IMR-90 (cell line): ENCODE results near the gene KHDRBS1. TPM values are rescaled to one million over a fixed set of nuclear protein-coding genes. Genes with fewer than 3 reads are reported as not detected.

Experiments
- ATAC-seq: fragments of 200-7000 bp; cut with Tn5 transposase; 2 replicates; pipeline ENCODE4 v1.9.1; 2020; ENCODE audit warnings: low read depth, mild to moderate bottlenecking, moderate library complexity
- BruUV-seq: library from RNA; stranded (reverse); fragments of 400-500 nt; replicated peaks from 2 replicates; lab custom pipeline; 2021; lab: Mats Ljungman, UMichigan
- CTCF ChIA-PET: fragments of 300-600 bp; formaldehyde crosslinking; extraction: SDS; loops from one replicate; lab custom pipeline; 2021; ENCODE audit warnings: antibody characterized with exemption; lab: Yijun Ruan, JAX
- POLR2A ChIA-PET: fragments of 300-600 bp; sonication (Branson Sonifier 250); formaldehyde crosslinking; loops from one replicate; lab custom pipeline; 2022; ENCODE audit warnings: antibody characterized with exemption; ENCODE audit not compliant: unreplicated experiment; lab: Charles Lee
- DNase-seq: peaks from one replicate; pipeline ENCODE4 v3.0.0; 2013
- H2AFZ ChIP-seq: replicated peaks from 2 replicates; pipeline ENCODE3; 2013; ENCODE audit warnings: low read length, mild to moderate bottlenecking; ENCODE audit not compliant: poor library complexity
- H2AK5ac ChIP-seq: 2 replicates; pipeline ENCODE4 v1.6.1; 2013; ENCODE audit warnings: low read depth, low read length, inconsistent platforms
- H2AK9ac ChIP-seq: replicated peaks from 2 replicates; pipeline ENCODE3; 2013; ENCODE audit warnings: mild to moderate bottlenecking, low read depth, low read length, moderate library complexity; ENCODE audit not compliant: poor library complexity
- H2BK120ac ChIP-seq: 2 replicates; pipeline ENCODE4 v1.6.1; 2013; ENCODE audit warnings: low read depth, low read length, inconsistent platforms
- H2BK15ac ChIP-seq: 3 replicates; pipeline ENCODE4 v1.6.1; 2013; ENCODE audit warnings: low read depth, low read length, inconsistent platforms
- H2BK20ac ChIP-seq: 2 replicates; pipeline ENCODE4 v1.6.1; 2013; ENCODE audit warnings: low read depth, mild to moderate bottlenecking, inconsistent platforms, low read length, moderate library complexity
- H2BK5ac ChIP-seq: 2 replicates; pipeline ENCODE4 v1.6.1; 2013; ENCODE audit warnings: mild to moderate bottlenecking, low read depth, low read length, inconsistent platforms; ENCODE audit not compliant: poor library complexity, severe bottlenecking
- H3K14ac ChIP-seq: replicated peaks from 2 replicates; pipeline ENCODE4 v1.6.1; 2013; ENCODE audit warnings: low read depth, low read length, inconsistent platforms
- H3K18ac ChIP-seq: 2 replicates; pipeline ENCODE4 v1.6.1; 2013; ENCODE audit warnings: low read depth, low read length, control low read depth
- H3K23ac ChIP-seq: 2 replicates; pipeline ENCODE4 v1.6.1; 2013; ENCODE audit warnings: low read depth, low read length, inconsistent platforms
- H3K27ac ChIP-seq: 2 replicates; pipeline ENCODE4 v1.5.1; 2013; ENCODE audit warnings: mild to moderate bottlenecking, control low read depth, low read length; ENCODE audit not compliant: insufficient read depth
- H3K27me3 ChIP-seq: 2 replicates; pipeline ENCODE4 v1.6.1; 2013; ENCODE audit warnings: low read length; ENCODE audit not compliant: control insufficient read depth, insufficient read depth
- H3K36me3 ChIP-seq: 2 replicates; pipeline ENCODE4 v1.6.1; 2013; ENCODE audit warnings: low read length, mixed read lengths; ENCODE audit not compliant: control insufficient read depth, insufficient read depth
- H3K4ac ChIP-seq: 2 replicates; pipeline ENCODE4 v1.6.1; 2013; ENCODE audit warnings: low read depth, low read length, inconsistent platforms
- H3K4me1 ChIP-seq: 2 replicates; pipeline ENCODE4 v1.6.1; 2013; ENCODE audit warnings: low read length, mixed read lengths; ENCODE audit not compliant: control insufficient read depth, insufficient read depth
- H3K4me2 ChIP-seq: 2 replicates; pipeline ENCODE4 v1.6.1; 2013; ENCODE audit warnings: low read depth, mild to moderate bottlenecking, control low read depth, low read length, moderate library complexity
- H3K4me3 ChIP-seq: 2 replicates; pipeline ENCODE4 v1.5.1; 2013; ENCODE audit warnings: low read depth, mild to moderate bottlenecking, control low read depth, low read length, moderate library complexity; ENCODE audit not compliant: insufficient read depth
- H3K56ac ChIP-seq: 2 replicates; pipeline ENCODE4 v1.6.1; 2013; ENCODE audit warnings: low read length, inconsistent platforms; ENCODE audit not compliant: insufficient read depth; ENCODE audit errors: extremely low read depth
- H3K79me1 ChIP-seq, 2 experiments: 2 replicates each; pipeline ENCODE4 v1.6.1; 2013; ENCODE audit warnings: low read length in 2 of 2, inconsistent platforms in 1 of 2, low read depth in 1 of 2
- H3K9ac ChIP-seq: 2 replicates; pipeline ENCODE4 v1.6.1; 2013; ENCODE audit warnings: low read depth, low read length, control low read depth
- H3K9me1 ChIP-seq: 2 replicates; pipeline ENCODE4 v1.6.1; 2013; ENCODE audit warnings: low read length, inconsistent platforms; ENCODE audit not compliant: insufficient read depth
- H3K9me3 ChIP-seq: 2 replicates; pipeline ENCODE4 v1.6.1; 2013; ENCODE audit warnings: low read length; ENCODE audit not compliant: control insufficient read depth, insufficient read depth
- H4K20me1 ChIP-seq: 2 replicates; pipeline ENCODE4 v1.6.1; 2013; ENCODE audit warnings: low read length, inconsistent platforms; ENCODE audit not compliant: insufficient read depth
- H4K5ac ChIP-seq: 2 replicates; pipeline ENCODE4 v1.6.1; 2013; ENCODE audit warnings: mild to moderate bottlenecking, low read depth, low read length, control low read depth
- H4K8ac ChIP-seq, 2 experiments: 2 replicates each; pipeline ENCODE4 v1.6.1; 2013; ENCODE audit warnings: low read depth in 2 of 2, low read length in 2 of 2, control low read depth in 1 of 2, inconsistent platforms in 1 of 2
- H4K91ac ChIP-seq: 2 replicates; pipeline ENCODE4 v1.6.1; 2013; ENCODE audit warnings: low read depth, low read length, inconsistent platforms; ENCODE audit not compliant: insufficient read depth
- BHLHE40 ChIP-seq: fragments of 150-350 bp; IDR thresholded peaks from 2 replicates; pipeline ENCODE4 v1.6.1; 2016; ENCODE audit warnings: mild to moderate bottlenecking, low read depth, low read length
- CEBPB ChIP-seq: IDR thresholded peaks from 2 replicates; pipeline ENCODE4 v1.6.1; 2012; ENCODE audit warnings: low read depth, low read length, improper control_type of control experiment
- CHD1 ChIP-seq: IDR thresholded peaks from 2 replicates; pipeline ENCODE4 v1.6.1; 2012; ENCODE audit warnings: low read depth, low read length, improper control_type of control experiment
- FOS ChIP-seq: fragments of 150-350 bp; IDR thresholded peaks from 2 replicates; pipeline ENCODE4 v1.6.1; 2016; ENCODE audit warnings: low read depth, low read length
- MAFK ChIP-seq: IDR thresholded peaks from 2 replicates; pipeline ENCODE4 v1.6.1; 2012; ENCODE audit warnings: low read depth, low read length, improper control_type of control experiment
- MAZ ChIP-seq: IDR thresholded peaks from 2 replicates; pipeline ENCODE4 v1.6.1; 2012; ENCODE audit warnings: low read depth, mild to moderate bottlenecking, low read length, improper control_type of control experiment, moderate library complexity, borderline replicate concordance
- NFE2L2 ChIP-seq: fragments of 150-350 bp; IDR thresholded peaks from 2 replicates; pipeline ENCODE4 v1.6.1; 2016; ENCODE audit warnings: low read depth, mild to moderate bottlenecking, low read length
- POLR2A ChIP-seq: IDR thresholded peaks from 2 replicates; pipeline ENCODE4 v1.6.1; 2012; ENCODE audit warnings: mild to moderate bottlenecking, low read depth, low read length
- RAD21 ChIP-seq: IDR thresholded peaks from 2 replicates; pipeline ENCODE4 v1.6.1; 2012; ENCODE audit warnings: low read length, improper control_type of control experiment
- RCOR1 ChIP-seq: IDR thresholded peaks from 2 replicates; pipeline ENCODE4 v1.6.1; 2012; ENCODE audit warnings: mild to moderate bottlenecking, low read length, improper control_type of control experiment; ENCODE audit not compliant: insufficient replicate concordance
- RFX5 ChIP-seq: IDR thresholded peaks from 2 replicates; pipeline ENCODE4 v1.8.0; 2012; ENCODE audit warnings: low read depth, mild to moderate bottlenecking, low read length, moderate library complexity
- SMC3 ChIP-seq: fragments of 150-350 bp; IDR thresholded peaks from 2 replicates; pipeline ENCODE4 v1.6.1; 2016; ENCODE audit warnings: low read depth, mild to moderate bottlenecking, antibody characterized with exemption, low read length, moderate library complexity
- WGBS, 2 experiments: methylation state at CpG; one replicate each; pipeline versions ENCODE4 v1.1.5 to v1.1.7; 2013; ENCODE audit warnings: missing lambda C conversion rate in 2 of 2; ENCODE audit not compliant: insufficient read length in 1 of 2; ENCODE audit errors: extremely low coverage in 2 of 2; 5-methylcytosine and 5-hydroxymethylcytosine counted together
- dilution Hi-C: fragments of 300-500 bp; cut with HindIII; formaldehyde crosslinking; loops from one replicate; pipeline ENCODE4 v1.14.3; 2018; ENCODE audit warnings: low sequenced_read_pairs; ENCODE audit not compliant: unreplicated experiment
- in situ Hi-C: fragments of 300-500 bp; cut with MboI; formaldehyde crosslinking; loops from 3 replicates; pipeline ENCODE4 v1.14.3; 2019; ENCODE audit warnings: low sequenced_read_pairs, inconsistent platforms, mixed read lengths
- intact Hi-C: fragments of 100-400 bp; cut with micrococcal nuclease; formaldehyde crosslinking; loops from 2 replicates; pipeline ENCODE4 v1.10.0; 2022
- polyA plus RNA-seq, 3 experiments: library from polyadenylated mRNA; depleted of rRNA; stranded (reverse); fragments of >200 nt; gene quantifications; 2 replicates each; pipeline ENCODE4 v1.2.3, GENCODE V29; 2012; ENCODE audit warnings: low replicate concordance in 1 of 3
- total RNA-seq: library from RNA; depleted of rRNA; stranded (reverse); fragments of >200 nt; gene quantifications from 2 replicates; pipeline ENCODE4 v1.2.3, GENCODE V29; 2012
- TF ChIP-seq, protein P1 (sequence below): fragments of 150-350 bp; IDR thresholded peaks from 2 replicates; pipeline ENCODE4 v1.6.1; 2017; ENCODE audit warnings: mild to moderate bottlenecking, antibody characterized with exemption, low read length, low read depth
- TF ChIP-seq, protein P2 (sequence below): fragments of 150-350 bp; IDR thresholded peaks from 2 replicates; pipeline ENCODE4 v1.6.1; 2016; ENCODE audit warnings: low read depth, mild to moderate bottlenecking, low read length, moderate library complexity, borderline replicate concordance

Gene KHDRBS1
- total and polyA plus RNA-seq, 2 of the 4 experiments (the other 2 are of a cell fraction), result 33.7 to 67.6 TPM

DNA sequence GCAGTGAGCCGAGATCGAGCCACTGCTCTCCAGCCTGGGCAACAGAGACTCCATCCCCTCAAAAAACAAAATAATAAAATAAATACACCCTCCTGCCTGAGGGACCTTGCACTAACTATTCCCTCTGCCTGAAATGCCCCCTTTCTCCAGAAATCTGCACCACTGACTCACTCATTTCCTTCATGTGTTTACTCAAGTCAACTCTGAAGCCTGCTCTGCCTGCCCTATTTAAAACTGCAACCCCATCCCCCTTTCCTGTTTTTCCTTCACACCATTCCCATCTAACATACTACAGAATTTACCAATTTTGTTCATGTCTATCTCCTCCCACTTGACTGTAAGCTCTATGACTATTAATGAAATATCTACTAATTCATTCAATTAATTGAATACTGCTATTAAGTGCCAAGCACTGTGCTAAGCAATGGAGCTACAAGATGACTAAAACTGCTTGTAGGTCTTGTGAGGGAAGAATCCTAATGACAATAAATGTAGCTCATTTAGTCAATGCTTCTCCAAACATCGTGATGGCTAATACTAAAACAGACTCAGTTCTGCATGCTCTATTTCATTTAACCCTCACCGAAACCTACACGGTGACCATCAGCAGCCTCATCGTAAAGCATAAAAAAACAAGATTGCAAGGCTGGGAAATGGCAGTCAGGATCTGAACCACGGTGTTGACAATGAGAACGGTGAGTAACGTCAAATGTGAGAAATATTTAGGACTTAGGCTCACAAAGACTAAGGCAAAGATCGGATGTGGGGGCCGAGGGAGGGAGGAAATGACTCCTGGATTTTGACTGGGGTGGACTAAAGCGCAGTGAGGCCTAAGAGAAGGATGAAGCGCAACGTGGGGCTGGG lies 58.3 kb downstream of the KHDRBS1 start:
- DNase-seq (peak; percentile 84), ATAC-seq (peak; percentile 6)
- Histone ChIP-seq H2AFZ (peak overlapping the region; percentile 99), H4K91ac (peak overlapping the region; percentile 98), H3K27me3 (no peaks in the 10 kb centered on the region), H3K9me1 (peaks cover 15% of the 10 kb centered on the region), H3K23ac (peak overlapping the region; percentile 99), H4K5ac (peak overlapping the region; percentile 88), H3K9me3 (no peaks in the 10 kb centered on the region), H2BK5ac (peak overlapping the region; percentile 96), H2BK120ac (peak overlapping the region; percentile 92), H3K4me3 (peak overlapping the region; percentile 84), H3K4me2 (peak overlapping the region; percentile 91), H2AK9ac (peak overlapping the region; percentile 99), H3K18ac (peak overlapping the region; percentile 87), H3K27ac (peak overlapping the region; percentile 90), H2BK20ac (peak overlapping the region; percentile 88), H3K9ac (peak overlapping the region; percentile 78), H3K4ac (peak overlapping the region; percentile 99), H4K20me1 (peaks cover 9% of the 10 kb centered on the region), H4K8ac (peak overlapping the region; percentile 94), H3K36me3 (peaks cover 12% of the 10 kb centered on the region), H3K4me1 (peaks cover 10% of the 10 kb centered on the region), H2BK15ac (peak overlapping the region; percentile 88), H3K79me1 (peaks cover 18 to 61% of the 10 kb centered on the region in 2 experiments), H2AK5ac (peak overlapping the region; percentile 87), H3K56ac (peak overlapping the region; percentile 93), H3K14ac (peak overlapping the region; percentile 99)
- dilution Hi-C loops, result no loop called here
- in situ Hi-C loops, result no loop called here
- WGBS, 2 experiments, result 0% methylated on average over 5 of the region's 14 CpGs; no CpG with 5 or more reads in 1 of the 2 experiments
- ChIA-PET POLR2A (interaction anchor here (0.5 to 1.2 kb wide), 3 partner anchors 9 to 434 kb away, joined by 3 to 12 read pairs (median 5); no protein-coding TSS in a partner anchor), CTCF (interaction anchor here (0.6 to 1.4 kb wide), 3 partner anchors 9 to 192 kb away, joined by 3 to 5 read pairs (median 3); no protein-coding TSS in a partner anchor)
- intact Hi-C loops, result loop anchor here (2.0 to 5.0 kb wide), 2 partner anchors 35 to 109 kb away; partner anchors contain the start of gene KPNA6
- no TSS peak for BruUV-seq
- TF ChIP-seq POLR2A, result no peak
- TF ChIP-seq MAZ, result peak; percentile 42; the same call in 1 of the 2 replicates
- TF ChIP-seq, protein P1, sequence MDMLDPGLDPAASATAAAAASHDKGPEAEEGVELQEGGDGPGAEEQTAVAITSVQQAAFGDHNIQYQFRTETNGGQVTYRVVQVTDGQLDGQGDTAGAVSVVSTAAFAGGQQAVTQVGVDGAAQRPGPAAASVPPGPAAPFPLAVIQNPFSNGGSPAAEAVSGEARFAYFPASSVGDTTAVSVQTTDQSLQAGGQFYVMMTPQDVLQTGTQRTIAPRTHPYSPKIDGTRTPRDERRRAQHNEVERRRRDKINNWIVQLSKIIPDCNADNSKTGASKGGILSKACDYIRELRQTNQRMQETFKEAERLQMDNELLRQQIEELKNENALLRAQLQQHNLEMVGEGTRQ, result no peak
- 0 out of 2 replicates have a peak, but pooled peaks have one; percentile 1 for TF ChIP-seq SMC3
- TF ChIP-seq CHD1, result no peak
- no peak for TF ChIP-seq RFX5
- TF ChIP-seq, protein P2, sequence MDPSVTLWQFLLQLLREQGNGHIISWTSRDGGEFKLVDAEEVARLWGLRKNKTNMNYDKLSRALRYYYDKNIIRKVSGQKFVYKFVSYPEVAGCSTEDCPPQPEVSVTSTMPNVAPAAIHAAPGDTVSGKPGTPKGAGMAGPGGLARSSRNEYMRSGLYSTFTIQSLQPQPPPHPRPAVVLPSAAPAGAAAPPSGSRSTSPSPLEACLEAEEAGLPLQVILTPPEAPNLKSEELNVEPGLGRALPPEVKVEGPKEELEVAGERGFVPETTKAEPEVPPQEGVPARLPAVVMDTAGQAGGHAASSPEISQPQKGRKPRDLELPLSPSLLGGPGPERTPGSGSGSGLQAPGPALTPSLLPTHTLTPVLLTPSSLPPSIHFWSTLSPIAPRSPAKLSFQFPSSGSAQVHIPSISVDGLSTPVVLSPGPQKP, result no peak
- TF ChIP-seq BHLHE40, result no peak
- no peak for TF ChIP-seq RCOR1
- TF ChIP-seq NFE2L2, result no peak
- no peak for TF ChIP-seq CEBPB
- TF ChIP-seq MAFK, result no peak
- TF ChIP-seq RAD21, result peak; percentile 18; the same call in 1 of the 2 replicates
- TF ChIP-seq FOS, result no peak
